ENCODE measurements around the gene TMEM9B.

DNA sequence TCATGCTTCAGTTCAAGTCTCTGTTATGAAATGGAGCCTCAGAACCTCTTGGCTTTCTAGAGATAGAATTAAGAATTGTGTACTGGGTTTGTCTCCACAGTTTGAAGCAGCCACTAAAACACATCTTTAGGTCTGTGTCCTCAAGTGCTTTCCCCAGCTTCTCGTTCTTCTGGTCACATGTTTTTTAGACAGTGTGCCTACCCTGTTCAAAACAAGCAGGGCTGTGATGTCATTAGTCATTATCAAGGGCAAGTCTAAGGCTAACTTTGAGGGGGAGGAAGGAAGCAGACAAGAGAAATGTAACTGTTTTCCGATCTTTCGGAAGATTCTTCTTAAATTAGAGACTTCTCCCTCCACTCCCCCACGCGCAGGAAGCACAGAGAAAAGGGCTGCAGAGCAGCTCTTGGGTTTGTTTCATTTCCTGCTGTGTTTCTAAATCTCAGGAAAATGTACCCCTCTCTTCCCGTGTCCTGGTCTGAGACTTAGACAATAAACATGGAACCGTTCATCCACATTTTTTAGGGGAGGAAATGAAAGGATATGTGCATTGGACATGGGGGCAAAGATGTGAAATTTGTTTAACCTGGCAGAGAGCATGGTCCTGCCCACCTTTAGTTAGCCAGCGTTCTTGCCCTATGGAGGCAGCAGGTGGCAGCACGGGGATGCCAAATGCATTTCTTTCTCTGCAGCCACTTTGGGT is 50.1 kb downstream of the TMEM9B start:
- TF ChIP-seq, protein P1, sequence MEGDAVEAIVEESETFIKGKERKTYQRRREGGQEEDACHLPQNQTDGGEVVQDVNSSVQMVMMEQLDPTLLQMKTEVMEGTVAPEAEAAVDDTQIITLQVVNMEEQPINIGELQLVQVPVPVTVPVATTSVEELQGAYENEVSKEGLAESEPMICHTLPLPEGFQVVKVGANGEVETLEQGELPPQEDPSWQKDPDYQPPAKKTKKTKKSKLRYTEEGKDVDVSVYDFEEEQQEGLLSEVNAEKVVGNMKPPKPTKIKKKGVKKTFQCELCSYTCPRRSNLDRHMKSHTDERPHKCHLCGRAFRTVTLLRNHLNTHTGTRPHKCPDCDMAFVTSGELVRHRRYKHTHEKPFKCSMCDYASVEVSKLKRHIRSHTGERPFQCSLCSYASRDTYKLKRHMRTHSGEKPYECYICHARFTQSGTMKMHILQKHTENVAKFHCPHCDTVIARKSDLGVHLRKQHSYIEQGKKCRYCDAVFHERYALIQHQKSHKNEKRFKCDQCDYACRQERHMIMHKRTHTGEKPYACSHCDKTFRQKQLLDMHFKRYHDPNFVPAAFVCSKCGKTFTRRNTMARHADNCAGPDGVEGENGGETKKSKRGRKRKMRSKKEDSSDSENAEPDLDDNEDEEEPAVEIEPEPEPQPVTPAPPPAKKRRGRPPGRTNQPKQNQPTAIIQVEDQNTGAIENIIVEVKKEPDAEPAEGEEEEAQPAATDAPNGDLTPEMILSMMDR (conservative IDR thresholded peaks at IDR 0.05): peak; percentile 82
- no peak for TF ChIP-seq ZFX (IDR thresholded peaks at IDR 0.05)
